Panc1 (cell line): ENCODE measurements around the gene ISG20L2.

Source experiments
- CTCF ChIP-seq: fragments of 450-650 bp; IDR thresholded peaks from 2 replicates; pipeline ENCODE4 v1.5.1; 2017; ENCODE audit warnings: mild to moderate bottlenecking
- POLR2AphosphoS5 ChIP-seq: IDR thresholded peaks from 2 replicates; pipeline ENCODE4 v1.6.1; 2012; ENCODE audit warnings: mild to moderate bottlenecking, low read depth, low read length, moderate library complexity
- REST ChIP-seq, 2 experiments: IDR thresholded peaks; 2 replicates each; pipeline ENCODE4 v1.6.1; 2011 to 2012; ENCODE audit warnings: low read depth in 2 of 2, control low read depth in 1 of 2, low read length in 1 of 2, mild to moderate bottlenecking in 1 of 2, moderate library complexity in 1 of 2; ENCODE audit not compliant: insufficient read depth in 1 of 2
- SIN3A ChIP-seq: IDR thresholded peaks from 2 replicates; pipeline ENCODE4 v1.6.1; 2012; ENCODE audit warnings: low read depth, mild to moderate bottlenecking, low read length, moderate library complexity, borderline replicate concordance; ENCODE audit not compliant: insufficient read depth
- TCF7L2 ChIP-seq: IDR thresholded peaks from 2 replicates; pipeline ENCODE4 v1.6.1; 2011; ENCODE audit warnings: mild to moderate bottlenecking, low read depth, low read length, inconsistent platforms

- no peak for TF ChIP-seq CTCF
- TF ChIP-seq POLR2AphosphoS5 = peak; percentile 94
- TF ChIP-seq TCF7L2 = peak; percentile 49; the same call in 1 of the 2 replicates
- TF ChIP-seq SIN3A = peak; percentile 94
- no peak for TF ChIP-seq REST (IDR thresholded peaks at IDR 0.05; ENCODE audit: insufficient read depth in 1 of 2, low read depth in 2 of 2, low read length in 1 of 2)
These were observed 12.3 kb upstream of the ISG20L2 start, which contains the start of gene MRPL24 for GRCh38 chr1:156740741-156741480.
